K562 (cell line): Measurements from ENCODE around the gene KCND2.

ENCODE experiments used
- CAMTA2 ChIP-seq: fragments of 250-450 bp; sonication (Bioruptor Pico); conservative IDR thresholded peaks from 2 replicates; pipeline ENCODE4 v1.5.1; 2022
- EHMT2 ChIP-seq: fragments of 450-650 bp; IDR thresholded peaks from 2 replicates; pipeline ENCODE4 v1.6.1; 2018; ENCODE audit warnings: antibody characterized with exemption
- EP300 ChIP-seq: IDR thresholded peaks from 2 replicates; pipeline ENCODE4 v1.6.1; 2012; ENCODE audit warnings: low read length, improper control_type of control experiment
- EP400 ChIP-seq: fragments of 450-650 bp; IDR thresholded peaks from 2 replicates; pipeline ENCODE4 v1.6.1; 2017; ENCODE audit warnings: antibody characterized with exemption, mild to moderate bottlenecking, moderate library complexity
- ERF ChIP-seq: fragments of 450-650 bp; formaldehyde crosslinking; IDR thresholded peaks from 2 replicates; pipeline ENCODE4 v1.4.0; 2020; ENCODE audit warnings: mild to moderate bottlenecking, mixed read lengths
- FOS ChIP-seq: IDR thresholded peaks from 3 replicates; pipeline ENCODE4 v1.6.1; 2011; ENCODE audit not compliant: insufficient read length; ENCODE audit errors: extremely low read depth
- GABPA ChIP-seq: fragments of 200-800 bp; sonication (Bioruptor generic); conservative IDR thresholded peaks from 2 replicates; pipeline ENCODE4 v1.6.1; 2016; ENCODE audit warnings: low read depth, missing genetic modification characterization, missing compliant biosample characterization
- SMC3 ChIP-seq: conservative IDR thresholded peaks from 2 replicates; pipeline ENCODE4 v1.6.1; 2011; ENCODE audit warnings: low read depth, low read length, improper control_type of control experiment; ENCODE audit not compliant: insufficient read depth
- ZNF253 ChIP-seq: fragments of 250-450 bp; sonication (Bioruptor Pico); conservative IDR thresholded peaks from 2 replicates; pipeline ENCODE4 v1.6.1; 2021; ENCODE audit warnings: mild to moderate bottlenecking
- TF ChIP-seq, protein P1 (sequence below), 3 experiments: IDR thresholded peaks in 2 of 3; conservative IDR thresholded peaks in 1 of 3; 2 replicates each; pipeline ENCODE4 v1.5.1; 2011 to 2012; ENCODE audit warnings: low read length in 3 of 3, mild to moderate bottlenecking in 3 of 3, control low read depth in 2 of 3, improper control_type of control experiment in 1 of 3, inconsistent platforms in 1 of 3, low read depth in 1 of 3, mixed read lengths in 1 of 3, moderate library complexity in 1 of 3; ENCODE audit not compliant: insufficient read depth in 2 of 3
- TF ChIP-seq, protein P2 (sequence below): sonication (generic); formaldehyde crosslinking; IDR thresholded peaks from 2 replicates; pipeline ENCODE4 v1.9.0; 2022; ENCODE audit warnings: mild to moderate bottlenecking, missing genetic modification reagents

DNA sequence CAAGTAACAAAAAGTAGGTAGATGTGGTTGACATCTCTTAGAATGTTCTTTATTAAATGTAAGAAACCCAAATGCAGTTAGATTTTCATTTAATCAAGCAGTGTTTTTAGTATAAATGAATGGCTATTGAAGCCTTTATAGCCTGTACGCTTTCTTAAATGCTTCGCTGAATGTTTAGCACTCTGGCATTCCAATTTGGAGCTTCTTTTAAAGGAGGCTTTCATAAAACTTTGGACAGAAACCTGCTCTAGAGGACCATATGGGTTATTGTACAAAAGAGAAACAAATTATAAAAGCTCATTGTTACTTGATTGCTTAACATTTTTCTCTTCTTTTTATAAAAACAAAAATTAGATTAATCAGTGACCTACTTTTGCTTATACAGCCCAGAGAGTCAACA lies 59.5 kb downstream of the KCND2 start:
- TF ChIP-seq, protein P1, sequence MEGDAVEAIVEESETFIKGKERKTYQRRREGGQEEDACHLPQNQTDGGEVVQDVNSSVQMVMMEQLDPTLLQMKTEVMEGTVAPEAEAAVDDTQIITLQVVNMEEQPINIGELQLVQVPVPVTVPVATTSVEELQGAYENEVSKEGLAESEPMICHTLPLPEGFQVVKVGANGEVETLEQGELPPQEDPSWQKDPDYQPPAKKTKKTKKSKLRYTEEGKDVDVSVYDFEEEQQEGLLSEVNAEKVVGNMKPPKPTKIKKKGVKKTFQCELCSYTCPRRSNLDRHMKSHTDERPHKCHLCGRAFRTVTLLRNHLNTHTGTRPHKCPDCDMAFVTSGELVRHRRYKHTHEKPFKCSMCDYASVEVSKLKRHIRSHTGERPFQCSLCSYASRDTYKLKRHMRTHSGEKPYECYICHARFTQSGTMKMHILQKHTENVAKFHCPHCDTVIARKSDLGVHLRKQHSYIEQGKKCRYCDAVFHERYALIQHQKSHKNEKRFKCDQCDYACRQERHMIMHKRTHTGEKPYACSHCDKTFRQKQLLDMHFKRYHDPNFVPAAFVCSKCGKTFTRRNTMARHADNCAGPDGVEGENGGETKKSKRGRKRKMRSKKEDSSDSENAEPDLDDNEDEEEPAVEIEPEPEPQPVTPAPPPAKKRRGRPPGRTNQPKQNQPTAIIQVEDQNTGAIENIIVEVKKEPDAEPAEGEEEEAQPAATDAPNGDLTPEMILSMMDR (IDR thresholded peaks at IDR 0.05 in 2 of 3, conservative IDR thresholded peaks at IDR 0.05 in 1 of 3; ENCODE audit: insufficient read depth in 2 of 3, low read depth in 1 of 3, low read length in 3 of 3), result no peak
- TF ChIP-seq, protein P2, sequence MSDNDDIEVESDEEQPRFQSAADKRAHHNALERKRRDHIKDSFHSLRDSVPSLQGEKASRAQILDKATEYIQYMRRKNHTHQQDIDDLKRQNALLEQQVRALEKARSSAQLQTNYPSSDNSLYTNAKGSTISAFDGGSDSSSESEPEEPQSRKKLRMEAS (CRISPR knock-in tag), result no peak
- no peak for TF ChIP-seq ERF (CRISPR knock-in tag)
- no peak for TF ChIP-seq EHMT2
- no peak for TF ChIP-seq EP300
- no peak for TF ChIP-seq SMC3
- no peak for TF ChIP-seq FOS
- TF ChIP-seq ZNF253 (CRISPR knock-in tag), result no peak
- TF ChIP-seq GABPA (tag), result no peak
- TF ChIP-seq EP400, result no peak
- TF ChIP-seq CAMTA2 (CRISPR knock-in tag), result no peak
